Suprapubic skin (tissue), 4 donors: Measurements from ENCODE around the gene NSMCE1.

Experiments
- CTCF ChIP-seq, 2 donors: fragments of 200-600 bp in 1 of 2; fragments of 450-650 bp in 1 of 2; sonication (generic) in 1 of 2; IDR thresholded peaks; one replicate each; pipeline ENCODE4 v1.5.1; 2016 to 2019; ENCODE audit warnings: antibody characterized with exemption in 2 of 2, mild to moderate bottlenecking in 1 of 2, moderate library complexity in 1 of 2
- EP300 ChIP-seq: sonication (generic); formaldehyde crosslinking; IDR thresholded peaks from one replicate; pipeline ENCODE4 v1.6.1; 2017; ENCODE audit warnings: antibody characterized with exemption
- POLR2A ChIP-seq, 2 donors: fragments of 450-650 bp; IDR thresholded peaks; one replicate each; pipeline ENCODE4 v1.6.1; 2017; ENCODE audit warnings: antibody characterized with exemption in 2 of 2, mild to moderate bottlenecking in 2 of 2, moderate library complexity in 2 of 2
- POLR2AphosphoS5 ChIP-seq, 3 donors: sonication (generic); formaldehyde crosslinking; IDR thresholded peaks; one replicate each; pipeline ENCODE4 v1.6.1; 2017; ENCODE audit warnings: antibody characterized with exemption in 3 of 3

GRCh38 chr16:27223226-27223610 is 45.4 kb downstream of the NSMCE1 start:
- TF ChIP-seq CTCF (IDR thresholded peaks at IDR 0.05) (no peak), POLR2AphosphoS5 (IDR thresholded peaks at IDR 0.05) (no peak), POLR2A (IDR thresholded peaks at IDR 0.05) (no peak), EP300 (no peak)
